ENCODE measurements around the gene THRSP.
A peak's percentile ranks its signal among the peaks of the same experiment; 100 is the strongest.
"Not testable (repeated sequence)": the region's sequence is repeated elsewhere in the genome, so short reads cannot be mapped to it uniquely, and the experiment has no call there.

THRSP gene

GRCh38 chr11:78062671-78063070 is 990 bp upstream of the THRSP start:
- no peak for DNase-seq (ENCODE audit: low read depth in 2 of 2, low spot score in 1 of 2)

- DNase-seq (ENCODE audit: low read depth in 2 of 2, low spot score in 1 of 2): no peak
Measured at GRCh38 chr11:78065203-78065602, 1.5 kb downstream of the THRSP start.

GRCh38 chr11:78066471-78066870 is 2.8 kb downstream of the THRSP start:
- no peak for DNase-seq (ENCODE audit: low read depth in 2 of 2, low spot score in 1 of 2)

GRCh38 chr11:78067704-78068103 is 4.0 kb downstream of the THRSP start:
- DNase-seq (ENCODE audit: low read depth in 2 of 2, low spot score in 1 of 2): no peak

GRCh38 chr11:78069465-78069864 is 5.8 kb downstream of the THRSP start:
- DNase-seq (ENCODE audit: low read depth in 2 of 2, low spot score in 1 of 2): no peak

GRCh38 chr11:78070621-78071020 is 7.0 kb downstream of the THRSP start:
- no peak for DNase-seq (ENCODE audit: low read depth in 2 of 2, low spot score in 1 of 2)

GRCh38 chr11:78071717-78072116 is 8.1 kb downstream of the THRSP start:
- no peak for DNase-seq (ENCODE audit: low read depth in 2 of 2, low spot score in 1 of 2)

- DNase-seq (ENCODE audit: low read depth in 2 of 2, low spot score in 1 of 2): no peak
Measured at GRCh38 chr11:78072455-78072854, 8.8 kb downstream of the THRSP start.

- no peak for DNase-seq (ENCODE audit: low read depth in 2 of 2, low spot score in 1 of 2)
Measured at GRCh38 chr11:78074756-78075155, 11.1 kb downstream of the THRSP start.

GRCh38 chr11:78076733-78077403 is 13.2 kb downstream of the THRSP start:
- no peak for DNase-seq (ENCODE audit: low read depth in 2 of 2, low spot score in 1 of 2)

- DNase-seq (ENCODE audit: low read depth in 2 of 2, low spot score in 1 of 2): not testable (repeated sequence)
Measured at GRCh38 chr11:78077592-78077991, 13.9 kb downstream of the THRSP start.

GRCh38 chr11:78078218-78079167 is 14.8 kb downstream of the THRSP start:
- DNase-seq (ENCODE audit: low read depth in 2 of 2, low spot score in 1 of 2): no peak

GRCh38 chr11:78079232-78080083 is 15.8 kb downstream of the THRSP start, which contains the start of gene NDUFC2:
TSS of gene NDUFC2 (minus strand) at chr11:78079862. CDS start at chr11:78079744, 118 bp downstream.
- peak; percentile 34 to 41 for DNase-seq (ENCODE audit: low read depth in 2 of 2, low spot score in 1 of 2)

- no peak for DNase-seq (ENCODE audit: low read depth in 2 of 2, low spot score in 1 of 2)
Measured at GRCh38 chr11:78080084-78080817, 16.6 kb downstream of the THRSP start.

- DNase-seq (ENCODE audit: low read depth in 2 of 2, low spot score in 1 of 2): no peak
Measured at GRCh38 chr11:78080818-78081495, 17.3 kb downstream of the THRSP start.

GRCh38 chr11:78081583-78081982 is 17.9 kb downstream of the THRSP start:
- DNase-seq (ENCODE audit: low read depth in 2 of 2, low spot score in 1 of 2): no peak

GRCh38 chr11:78082146-78082545 is 18.5 kb downstream of the THRSP start:
- DNase-seq (ENCODE audit: low read depth in 2 of 2, low spot score in 1 of 2): no peak

- DNase-seq (ENCODE audit: low read depth in 2 of 2, low spot score in 1 of 2): no peak
Measured at GRCh38 chr11:78083021-78083420, 19.4 kb downstream of the THRSP start.

- DNase-seq (ENCODE audit: low read depth in 2 of 2, low spot score in 1 of 2): not testable (repeated sequence)
Measured at GRCh38 chr11:78084506-78084905, 20.8 kb downstream of the THRSP start.

- DNase-seq (ENCODE audit: low read depth in 2 of 2, low spot score in 1 of 2): no peak
Measured at GRCh38 chr11:78085972-78086371, 22.3 kb downstream of the THRSP start.
